Neural cell (in vitro differentiated cells): ENCODE results near the gene CRIM1. TPM values are rescaled to one million over a fixed set of nuclear protein-coding genes. Genes with fewer than 3 reads are reported as not detected.

Source experiments
- H2AFZ ChIP-seq: fragments of 200-600, 300-800 bp; sonication (generic), shearing (Covaris generic); 2 replicates; pipeline ENCODE4 v1.6.0; 2014; ENCODE audit warnings: low read depth, mild to moderate bottlenecking, antibody characterized with exemption, low read length, moderate library complexity
- H3F3A ChIP-seq: fragments of 200-600 bp; shearing (Covaris generic); 2 replicates; pipeline ENCODE4 v1.6.1; 2016; ENCODE audit warnings: mild to moderate bottlenecking, moderate library complexity, mixed read lengths, antibody characterized with exemption, low read length; ENCODE audit not compliant: insufficient read depth, poor library complexity, severe bottlenecking
- H3K27ac ChIP-seq: fragments of 200-600, 300-800 bp; sonication (generic), shearing (Covaris generic); 2 replicates; pipeline ENCODE4 v1.5.1; 2014; ENCODE audit warnings: mild to moderate bottlenecking, low read length, moderate library complexity
- H3K27me3 ChIP-seq: fragments of 300-800, 200-600 bp; sonication (generic), shearing (Covaris generic); 2 replicates; pipeline ENCODE4 v1.6.0; 2014; ENCODE audit warnings: mild to moderate bottlenecking, low read depth, low read length, moderate library complexity; ENCODE audit not compliant: insufficient read depth
- H3K36me3 ChIP-seq: fragments of 300-800, 200-600 bp; sonication (generic), shearing (Covaris generic); 2 replicates; pipeline ENCODE4 v1.5.1; 2014; ENCODE audit warnings: mild to moderate bottlenecking, antibody characterized with exemption, low read length, moderate library complexity; ENCODE audit not compliant: insufficient read depth
- H3K4me2 ChIP-seq: fragments of 300-800, 200-600 bp; sonication (generic), shearing (Covaris generic); 2 replicates; pipeline ENCODE4 v1.6.0; 2014; ENCODE audit warnings: mild to moderate bottlenecking, low read length
- H3K4me3 ChIP-seq: fragments of 300-800, 200-600 bp; sonication (generic), shearing (Covaris generic); 2 replicates; pipeline ENCODE4 v1.5.1; 2014; ENCODE audit warnings: mild to moderate bottlenecking, low read length, moderate library complexity
- H3K79me2 ChIP-seq: fragments of 200-600 bp; shearing (Covaris generic); replicated peaks from 2 replicates; pipeline ENCODE4 v1.6.0; 2014; ENCODE audit warnings: mild to moderate bottlenecking, low read length, moderate library complexity; ENCODE audit not compliant: insufficient read depth
- H3K9ac ChIP-seq: fragments of 300-800, 200-600 bp; sonication (generic), shearing (Covaris generic); 2 replicates; pipeline ENCODE4 v1.6.1; 2016; ENCODE audit warnings: mild to moderate bottlenecking, low read length, mixed read lengths
- H3K9me2 ChIP-seq: fragments of 200-600 bp; shearing (Covaris generic); 2 replicates; pipeline ENCODE4 v1.6.1; 2016; ENCODE audit warnings: mild to moderate bottlenecking, low read length, mixed read lengths; ENCODE audit not compliant: insufficient read depth
- H3K9me3 ChIP-seq: fragments of 200-600, 300-800 bp; sonication (generic), shearing (Covaris generic); 2 replicates; pipeline ENCODE4 v1.6.1; 2016; ENCODE audit warnings: mild to moderate bottlenecking, mixed run types, low read length, moderate library complexity, mixed read lengths
- H4K20me1 ChIP-seq: fragments of 200-600 bp; shearing (Covaris generic); 2 replicates; pipeline ENCODE4 v1.6.1; 2016; ENCODE audit warnings: mild to moderate bottlenecking, mixed run types; ENCODE audit not compliant: insufficient read depth
- CTCF ChIP-seq: fragments of 450-650 bp; IDR thresholded peaks from 2 replicates; pipeline ENCODE4 v1.5.1; 2014; ENCODE audit warnings: antibody characterized with exemption, mild to moderate bottlenecking, moderate library complexity; ENCODE audit not compliant: poor library complexity, severe bottlenecking
- EP300 ChIP-seq: fragments of 450-650 bp; conservative IDR thresholded peaks from 2 replicates; pipeline ENCODE4 v1.6.1; 2014; ENCODE audit warnings: antibody characterized with exemption, mild to moderate bottlenecking, moderate library complexity; ENCODE audit not compliant: poor library complexity, severe bottlenecking
- EZH2 ChIP-seq: fragments of 200-600, 300-800 bp; shearing (Covaris generic), sonication (generic); IDR thresholded peaks from 2 replicates; pipeline ENCODE4 v1.6.1; 2014; ENCODE audit warnings: antibody characterized with exemption, low read length, borderline replicate concordance, mild to moderate bottlenecking; ENCODE audit not compliant: insufficient read depth, poor library complexity, severe bottlenecking
- MXI1 ChIP-seq: fragments of 450-650 bp; conservative IDR thresholded peaks from 2 replicates; pipeline ENCODE4 v1.6.1; 2014; ENCODE audit warnings: antibody characterized with exemption, mild to moderate bottlenecking; ENCODE audit not compliant: poor library complexity, severe bottlenecking
- POLR2AphosphoS5 ChIP-seq: IDR thresholded peaks from 2 replicates; pipeline ENCODE4 v1.6.1; 2012
- RAD21 ChIP-seq: fragments of 450-650 bp; conservative IDR thresholded peaks from 2 replicates; pipeline ENCODE4 v1.6.1; 2014; ENCODE audit warnings: antibody characterized with exemption, mild to moderate bottlenecking, moderate library complexity
- REST ChIP-seq: IDR thresholded peaks from 2 replicates; pipeline ENCODE4 v1.6.1; 2012; ENCODE audit warnings: borderline replicate concordance
- SMC3 ChIP-seq: fragments of 450-650 bp; conservative IDR thresholded peaks from 2 replicates; pipeline ENCODE4 v1.6.1; 2014; ENCODE audit warnings: antibody characterized with exemption, mild to moderate bottlenecking, moderate library complexity; ENCODE audit not compliant: poor library complexity
- TAF1 ChIP-seq: IDR thresholded peaks from 2 replicates; pipeline ENCODE4 v1.6.1; 2012; ENCODE audit warnings: low read depth
- polyA plus RNA-seq: library from polyadenylated mRNA; depleted of rRNA; stranded (reverse); fragments of >200 nt; gene quantifications from 2 replicates; pipeline ENCODE4 v1.2.3, GENCODE V29; 2014

CRIM1 gene
- polyA plus RNA-seq, 1 donor from 2014 or later = 6.7 TPM

- H3K9me2 ChIP-seq = no peaks in the 10 kb centered on the region
- no peaks in the 10 kb centered on the region for H4K20me1 ChIP-seq
- no peak overlapping the region for H3K4me2 ChIP-seq
- no peak overlapping the region for H2AFZ ChIP-seq
- H3K4me3 ChIP-seq = no peak overlapping the region
- no peak overlapping the region for H3K27ac ChIP-seq
- no peak overlapping the region for H3K9ac ChIP-seq
- no peaks in the 10 kb centered on the region for H3F3A ChIP-seq
- H3K79me2 ChIP-seq = no peaks in the 10 kb centered on the region
- no peaks in the 10 kb centered on the region for H3K27me3 ChIP-seq
- H3K9me3 ChIP-seq = no peaks in the 10 kb centered on the region
- TF ChIP-seq EP300 = no peak
- TF ChIP-seq SMC3 = no peak
- TF ChIP-seq MXI1 = no peak
- TF ChIP-seq POLR2AphosphoS5 = no peak
- TF ChIP-seq TAF1 = no peak
- TF ChIP-seq RAD21 = no peak
- no peak for TF ChIP-seq REST
- no peak for TF ChIP-seq CTCF
- no peak for TF ChIP-seq EZH2
- no peaks in the 10 kb centered on the region for H3K36me3 ChIP-seq
Observed at GRCh38 chr2:36536776-36537175, 181.2 kb downstream of the CRIM1 start.

GRCh38 chr2:36538335-36538734, 182.8 kb downstream of the CRIM1 start:
- H3K27ac ChIP-seq = no peak overlapping the region

More at GRCh38 chr2:36538335-36538734, 182.8 kb downstream of the CRIM1 start:
- H3K79me2 ChIP-seq = no peaks in the 10 kb centered on the region
- no peak overlapping the region for H3K4me2 ChIP-seq
- H3K9me3 ChIP-seq = no peaks in the 10 kb centered on the region
- H3K4me3 ChIP-seq = no peak overlapping the region
- H3K36me3 ChIP-seq = no peaks in the 10 kb centered on the region
- H3K9ac ChIP-seq = no peak overlapping the region
- H2AFZ ChIP-seq = no peak overlapping the region
- H3K9me2 ChIP-seq = no peaks in the 10 kb centered on the region
- no peaks in the 10 kb centered on the region for H3K27me3 ChIP-seq
- no peaks in the 10 kb centered on the region for H4K20me1 ChIP-seq
- TF ChIP-seq RAD21 = no peak
- TF ChIP-seq EP300 = no peak
- no peak for TF ChIP-seq REST
- TF ChIP-seq CTCF = no peak
- no peak for TF ChIP-seq MXI1
- TF ChIP-seq POLR2AphosphoS5 = no peak
- no peak for TF ChIP-seq SMC3
- TF ChIP-seq EZH2 = no peak
- TF ChIP-seq TAF1 = no peak
- H3F3A ChIP-seq = no peaks in the 10 kb centered on the region
